ENCODE data around the gene STMP1.
"Not testable (repeated sequence)": the region's sequence is repeated elsewhere in the genome, so short reads cannot be mapped to it uniquely, and the experiment has no call there.

Gene STMP1

GRCh38 chr7:135665042-135665441 is 2.7 kb downstream of the STMP1 start:
- Histone ChIP-seq H2AFZ (ENCODE audit: low read length) (no peak overlapping the region), H3K9me3 (replicated peaks in 1 of 2; ENCODE audit: control insufficient read depth in 2 of 2, insufficient read depth in 1 of 2, low read depth in 1 of 2, low read length in 2 of 2) (peaks cover 4 to 13% of the 10 kb centered on the region in 2 donors), H3K4me3 (ENCODE audit: low read length in 2 of 2) (no peak overlapping the region), H3K18ac (ENCODE audit: low read length) (no peak overlapping the region), H3K9ac (ENCODE audit: low read depth, low read length, poor library complexity) (no peak overlapping the region), H3K27me3 (ENCODE audit: control insufficient read depth in 3 of 3, insufficient read depth in 3 of 3, low read depth in 1 of 3, low read length in 3 of 3) (no peaks in the 10 kb centered on the region), H4K8ac (ENCODE audit: low read depth, low read length) (no peak overlapping the region), H3K4me1 (ENCODE audit: control insufficient read depth in 2 of 2, insufficient read depth in 1 of 2, low read depth in 1 of 2, low read length in 2 of 2) (peaks cover 0 to 4% of the 10 kb centered on the region in 2 donors), H2BK120ac (ENCODE audit: low read depth, low read length) (no peak overlapping the region), H2BK15ac (ENCODE audit: low read length) (no peak overlapping the region), H2BK12ac (ENCODE audit: low read length) (no peak overlapping the region), H3K79me1 (ENCODE audit: low read depth, low read length) (peaks cover 10% of the 10 kb centered on the region), H3K14ac (ENCODE audit: low read length) (no peak overlapping the region), H3K27ac (replicated peaks; ENCODE audit: low read length) (no peak overlapping the region), H3K23ac (ENCODE audit: low read depth, low read length, poor library complexity) (no peak overlapping the region), H2BK5ac (ENCODE audit: low read length) (no peak overlapping the region), H3K36me3 (replicated peaks in 1 of 2; ENCODE audit: control insufficient read depth in 2 of 2, insufficient read depth in 2 of 2, low read length in 2 of 2) (peaks cover 4 to 35% of the 10 kb centered on the region in 2 donors), H2AK5ac (ENCODE audit: low read depth, low read length) (no peak overlapping the region), H3K4me2 (ENCODE audit: insufficient read depth, low read length, poor library complexity, severe bottlenecking) (no peak overlapping the region), H3K4ac (ENCODE audit: low read length) (no peak overlapping the region), H4K91ac (ENCODE audit: low read depth, low read length, poor library complexity) (no peak overlapping the region)
- no peak for DNase-seq (ENCODE audit: low spot score)
- no CpG with 5 or more reads among the region's 3 CpGs for WGBS, 2 donors (ENCODE audit: extremely low coverage in 2 of 2, insufficient read length in 2 of 2, insufficient replicate concordance in 1 of 2)

- Histone ChIP-seq H3K27ac (replicated peaks; ENCODE audit: low read length) (no peak overlapping the region), H3K79me1 (ENCODE audit: low read depth, low read length) (peaks cover 10% of the 10 kb centered on the region), H2AK5ac (ENCODE audit: low read depth, low read length) (no peak overlapping the region), H2BK120ac (ENCODE audit: low read depth, low read length) (no peak overlapping the region), H3K9ac (ENCODE audit: low read depth, low read length, poor library complexity) (no peak overlapping the region), H3K4ac (ENCODE audit: low read length) (no peak overlapping the region), H2BK5ac (ENCODE audit: low read length) (no peak overlapping the region), H2BK12ac (ENCODE audit: low read length) (no peak overlapping the region), H4K91ac (ENCODE audit: low read depth, low read length, poor library complexity) (no peak overlapping the region), H3K18ac (ENCODE audit: low read length) (no peak overlapping the region), H3K4me1 (ENCODE audit: control insufficient read depth in 2 of 2, insufficient read depth in 1 of 2, low read depth in 1 of 2, low read length in 2 of 2) (peaks cover 0 to 4% of the 10 kb centered on the region in 2 donors), H3K23ac (ENCODE audit: low read depth, low read length, poor library complexity) (no peak overlapping the region), H4K8ac (ENCODE audit: low read depth, low read length) (no peak overlapping the region), H3K14ac (ENCODE audit: low read length) (no peak overlapping the region), H3K4me3 (ENCODE audit: low read length in 2 of 2) (no peak overlapping the region), H2BK15ac (ENCODE audit: low read length) (no peak overlapping the region), H3K36me3 (replicated peaks in 1 of 2; ENCODE audit: control insufficient read depth in 2 of 2, insufficient read depth in 2 of 2, low read length in 2 of 2) (peaks cover 4 to 35% of the 10 kb centered on the region in 2 donors), H3K9me3 (replicated peaks in 1 of 2; ENCODE audit: control insufficient read depth in 2 of 2, insufficient read depth in 1 of 2, low read depth in 1 of 2, low read length in 2 of 2) (peaks cover 4 to 13% of the 10 kb centered on the region in 2 donors), H2AFZ (ENCODE audit: low read length) (no peak overlapping the region), H3K4me2 (ENCODE audit: insufficient read depth, low read length, poor library complexity, severe bottlenecking) (no peak overlapping the region), H3K27me3 (ENCODE audit: control insufficient read depth in 3 of 3, insufficient read depth in 3 of 3, low read depth in 1 of 3, low read length in 3 of 3) (no peaks in the 10 kb centered on the region)
- no CpG with 5 or more reads among the region's 11 CpGs for WGBS, 2 donors (ENCODE audit: extremely low coverage in 2 of 2, insufficient read length in 2 of 2, insufficient replicate concordance in 1 of 2)
- DNase-seq (ENCODE audit: low spot score): no peak
These were observed 3.8 kb downstream of the STMP1 start for GRCh38 chr7:135666156-135666555.

GRCh38 chr7:135666846-135667245 is 4.5 kb downstream of the STMP1 start:
- Histone ChIP-seq H3K27me3 (ENCODE audit: control insufficient read depth in 3 of 3, insufficient read depth in 3 of 3, low read depth in 1 of 3, low read length in 3 of 3) (no peaks in the 10 kb centered on the region), H3K18ac (ENCODE audit: low read length) (no peak overlapping the region), H3K4me1 (ENCODE audit: control insufficient read depth in 2 of 2, insufficient read depth in 1 of 2, low read depth in 1 of 2, low read length in 2 of 2) (peaks cover 0 to 2% of the 10 kb centered on the region in 2 donors), H2BK12ac (ENCODE audit: low read length) (no peak overlapping the region), H3K4ac (ENCODE audit: low read length) (no peak overlapping the region), H3K4me3 (ENCODE audit: low read length in 2 of 2) (no peak overlapping the region), H3K27ac (replicated peaks; ENCODE audit: low read length) (no peak overlapping the region), H2AFZ (ENCODE audit: low read length) (no peak overlapping the region), H3K4me2 (ENCODE audit: insufficient read depth, low read length, poor library complexity, severe bottlenecking) (no peak overlapping the region), H3K9ac (ENCODE audit: low read depth, low read length, poor library complexity) (no peak overlapping the region), H3K36me3 (replicated peaks in 1 of 2; ENCODE audit: control insufficient read depth in 2 of 2, insufficient read depth in 2 of 2, low read length in 2 of 2) (peaks cover 4 to 35% of the 10 kb centered on the region in 2 donors), H3K23ac (ENCODE audit: low read depth, low read length, poor library complexity) (no peak overlapping the region), H2BK120ac (ENCODE audit: low read depth, low read length) (no peak overlapping the region), H2BK15ac (ENCODE audit: low read length) (no peak overlapping the region), H3K79me1 (ENCODE audit: low read depth, low read length) (peaks cover 10% of the 10 kb centered on the region), H4K8ac (ENCODE audit: low read depth, low read length) (no peak overlapping the region), H3K9me3 (replicated peaks in 1 of 2; ENCODE audit: control insufficient read depth in 2 of 2, insufficient read depth in 1 of 2, low read depth in 1 of 2, low read length in 2 of 2) (peaks cover 4 to 13% of the 10 kb centered on the region in 2 donors), H3K14ac (ENCODE audit: low read length) (no peak overlapping the region), H2BK5ac (ENCODE audit: low read length) (no peak overlapping the region), H2AK5ac (ENCODE audit: low read depth, low read length) (no peak overlapping the region), H4K91ac (ENCODE audit: low read depth, low read length, poor library complexity) (no peak overlapping the region)
- WGBS, 2 donors (ENCODE audit: extremely low coverage in 2 of 2, insufficient read length in 2 of 2, insufficient replicate concordance in 1 of 2): no CpG with 5 or more reads among the region's 6 CpGs
- no peak for DNase-seq (ENCODE audit: low spot score)

GRCh38 chr7:135667626-135668025 is 5.3 kb downstream of the STMP1 start:
- not testable (repeated sequence) for H3K4me1 ChIP-seq (ENCODE audit: control insufficient read depth in 2 of 2, insufficient read depth in 1 of 2, low read depth in 1 of 2, low read length in 2 of 2); H3K27ac ChIP-seq (replicated peaks; ENCODE audit: low read length); H3K4ac ChIP-seq (ENCODE audit: low read length); H2AFZ ChIP-seq (ENCODE audit: low read length); H3K4me3 ChIP-seq (ENCODE audit: low read length in 2 of 2); H3K27me3 ChIP-seq (ENCODE audit: control insufficient read depth in 3 of 3, insufficient read depth in 3 of 3, low read depth in 1 of 3, low read length in 3 of 3); DNase-seq (ENCODE audit: low spot score); H3K9ac ChIP-seq (ENCODE audit: low read depth, low read length, poor library complexity); H3K18ac ChIP-seq (ENCODE audit: low read length); H3K14ac ChIP-seq (ENCODE audit: low read length); H3K4me2 ChIP-seq (ENCODE audit: insufficient read depth, low read length, poor library complexity, severe bottlenecking); H4K8ac ChIP-seq (ENCODE audit: low read depth, low read length); H2BK12ac ChIP-seq (ENCODE audit: low read length); H3K23ac ChIP-seq (ENCODE audit: low read depth, low read length, poor library complexity); H2BK5ac ChIP-seq (ENCODE audit: low read length); H2BK15ac ChIP-seq (ENCODE audit: low read length); H3K79me1 ChIP-seq (ENCODE audit: low read depth, low read length); H4K91ac ChIP-seq (ENCODE audit: low read depth, low read length, poor library complexity); H2AK5ac ChIP-seq (ENCODE audit: low read depth, low read length); H2BK120ac ChIP-seq (ENCODE audit: low read depth, low read length)
- no CpG with 5 or more reads among the region's 1 CpG for WGBS, 2 donors (ENCODE audit: extremely low coverage in 2 of 2, insufficient read length in 2 of 2, insufficient replicate concordance in 1 of 2)
- Histone ChIP-seq H3K9me3 (replicated peaks in 1 of 2; ENCODE audit: control insufficient read depth in 2 of 2, insufficient read depth in 1 of 2, low read depth in 1 of 2, low read length in 2 of 2) (peaks cover 4 to 13% of the 10 kb centered on the region in 2 donors), H3K36me3 (replicated peaks in 1 of 2; ENCODE audit: control insufficient read depth in 2 of 2, insufficient read depth in 2 of 2, low read length in 2 of 2) (peaks cover 4 to 35% of the 10 kb centered on the region in 2 donors)

Measured in neuronal stem cell (in vitro differentiated cells).